Ramos (cell line): ENCODE results near the gene PTPRCAP.

Experiments used
- in situ Hi-C: fragments of 300-500 bp; cut with MboI; formaldehyde crosslinking; loops from one replicate; pipeline ENCODE4 v1.14.3; 2022; ENCODE audit warnings: low sequenced_read_pairs; ENCODE audit not compliant: unreplicated experiment

PTPRCAP gene

GRCh38 chr11:67387518-67387917 is 50.0 kb downstream of the PTPRCAP start:
- in situ Hi-C loops = loop anchor here (10.0 kb wide), 1 partner anchor 303 kb away; no protein-coding TSS in a partner anchor

GRCh38 chr11:67387069-67387468 is 50.4 kb downstream of the PTPRCAP start:
- in situ Hi-C loops = loop anchor here (10.0 kb wide), 1 partner anchor 302 kb away; no protein-coding TSS in a partner anchor
